Measurements from ENCODE around the gene SYNPR. TPM values are rescaled to one million over a fixed set of nuclear protein-coding genes. Genes with fewer than 3 reads are reported as not detected.

The SYNPR gene
- total RNA-seq, 1 experiment from 2014 or later: 0.17 TPM

- no peak for TF ChIP-seq CTCF (conservative IDR thresholded peaks at IDR 0.05)
- H2BK120ac ChIP-seq (ENCODE audit: low read depth, low read length, poor library complexity, severe bottlenecking): no peak overlapping the region
- no peak for DNase-seq
- H3K27me3 ChIP-seq (ENCODE audit: insufficient read depth, low read length): no peaks in the 10 kb centered on the region
- no peak overlapping the region for H3K14ac ChIP-seq (ENCODE audit: insufficient read depth, low read length)
- H2AFZ ChIP-seq (ENCODE audit: low read length): no peak overlapping the region
- Mint-ChIP-seq H3K36me3 (ENCODE audit: insufficient read depth in 1 of 3, low read depth in 3 of 3) (no peaks in the 10 kb centered on the region), H3K4me1 (peaks cover 3 to 14% of the 10 kb centered on the region in 2 experiments; a peak in 3 of 4 replicates), H3K27ac (no peak overlapping the region), H3K4me3 (no peak overlapping the region), H3K27me3 (ENCODE audit: low read depth) (no peaks in the 10 kb centered on the region), H3K9me3 (no peaks in the 10 kb centered on the region; a peak in 1 of 5 replicates)
- no peak overlapping the region for H3T11ph ChIP-seq (ENCODE audit: low read length)
- no peaks in the 10 kb centered on the region for H3K4me1 ChIP-seq (ENCODE audit: insufficient read depth, low read length)
- no peak overlapping the region for H3K4me2 ChIP-seq (ENCODE audit: insufficient read depth, insufficient read length, low read length)
- H3K9me3 ChIP-seq (ENCODE audit: control insufficient read depth, low read depth, low read length): no peaks in the 10 kb centered on the region
- no peak overlapping the region for H4K91ac ChIP-seq (ENCODE audit: insufficient read length, low read depth, low read length)
- no peak overlapping the region for H3K9ac ChIP-seq (ENCODE audit: extremely low read depth, insufficient read length, low read length)
- H2BK12ac ChIP-seq (ENCODE audit: insufficient read length, low read depth, low read length): no peak overlapping the region
- no CpG with 5 or more reads among the region's 1 CpG for WGBS (ENCODE audit: extremely low coverage, insufficient read length, low lambda C conversion rate)
- no peaks in the 10 kb centered on the region for H3K79me1 ChIP-seq (ENCODE audit: insufficient read depth, low read depth, low read length, poor library complexity, severe bottlenecking)
- no peak overlapping the region for H3K18ac ChIP-seq (ENCODE audit: insufficient read length, low read depth, low read length)
- H4K8ac ChIP-seq (replicated peaks; ENCODE audit: insufficient read length, low read depth, low read length): no peak overlapping the region
- no peaks in the 10 kb centered on the region for H4K20me1 ChIP-seq (ENCODE audit: control insufficient read depth, insufficient read depth, insufficient read length)
- no peak overlapping the region for H2AK5ac ChIP-seq (ENCODE audit: insufficient read length, low read length)
- H2BK20ac ChIP-seq (ENCODE audit: low read depth, low read length, poor library complexity, severe bottlenecking): no peak overlapping the region
- no peak overlapping the region for H4K5ac ChIP-seq (ENCODE audit: insufficient read length, low read depth, low read length)
- H3K4ac ChIP-seq (ENCODE audit: low read depth, low read length): no peak overlapping the region
- no peaks in the 10 kb centered on the region for H3K79me2 ChIP-seq (ENCODE audit: insufficient read depth, low read length)
- no peak overlapping the region for H2BK5ac ChIP-seq (ENCODE audit: insufficient read length, low read length)
- H3K23me2 ChIP-seq (ENCODE audit: insufficient read length, low read depth, low read length, poor library complexity, severe bottlenecking): no peaks in the 10 kb centered on the region
- no peak overlapping the region for H3K27ac ChIP-seq (ENCODE audit: insufficient read length, low read depth, low read length)
- H2BK15ac ChIP-seq (ENCODE audit: low read depth, low read length): no peak overlapping the region
- no peak overlapping the region for H3K23ac ChIP-seq (ENCODE audit: insufficient read length, low read depth, low read length)
- H3K56ac ChIP-seq (ENCODE audit: insufficient read length, low read depth, low read length): no peak overlapping the region
These were observed 86.4 kb downstream of the SYNPR start for GRCh38 chr3:63364495-63364894.

Data from H9 (cell line).